MG63 (cell line): ENCODE results near the gene NPBWR2. TPM values are rescaled to one million over a fixed set of nuclear protein-coding genes. Genes with fewer than 3 reads are reported as not detected.

ENCODE experiments used
- DNase-seq: peaks from one replicate; pipeline ENCODE4 v3.0.0-alpha.2; 2020
- H3K27me3 ChIP-seq: fragments of 250-450 bp; sonication (Bioruptor Pico); 2 replicates; pipeline ENCODE4 v1.5.1; 2020; ENCODE audit warnings: mild to moderate bottlenecking, moderate library complexity
- H3K36me3 ChIP-seq: fragments of 250-450 bp; sonication (Bioruptor Pico); 2 replicates; pipeline ENCODE4 v1.5.1; 2020; ENCODE audit warnings: mild to moderate bottlenecking, moderate library complexity
- H3K4me3 ChIP-seq: fragments of 250-450 bp; sonication (Bioruptor Pico); 2 replicates; pipeline ENCODE4 v1.5.1; 2020; ENCODE audit warnings: mild to moderate bottlenecking, moderate library complexity
- H3K9me3 ChIP-seq: fragments of 250-450 bp; sonication (Bioruptor Pico); 2 replicates; pipeline ENCODE4 v1.5.1; 2020; ENCODE audit warnings: mild to moderate bottlenecking, moderate library complexity
- total RNA-seq: library from RNA; depleted of rRNA; stranded (reverse); fragments of >200 nt; shearing (Covaris generic); gene quantifications from 2 replicates; pipeline ENCODE4 v1.2.3, GENCODE V29; 2014; ENCODE audit warnings: low replicate concordance

NPBWR2 gene
- total RNA-seq, 1 experiment from 2014 or later: not detected

DNA sequence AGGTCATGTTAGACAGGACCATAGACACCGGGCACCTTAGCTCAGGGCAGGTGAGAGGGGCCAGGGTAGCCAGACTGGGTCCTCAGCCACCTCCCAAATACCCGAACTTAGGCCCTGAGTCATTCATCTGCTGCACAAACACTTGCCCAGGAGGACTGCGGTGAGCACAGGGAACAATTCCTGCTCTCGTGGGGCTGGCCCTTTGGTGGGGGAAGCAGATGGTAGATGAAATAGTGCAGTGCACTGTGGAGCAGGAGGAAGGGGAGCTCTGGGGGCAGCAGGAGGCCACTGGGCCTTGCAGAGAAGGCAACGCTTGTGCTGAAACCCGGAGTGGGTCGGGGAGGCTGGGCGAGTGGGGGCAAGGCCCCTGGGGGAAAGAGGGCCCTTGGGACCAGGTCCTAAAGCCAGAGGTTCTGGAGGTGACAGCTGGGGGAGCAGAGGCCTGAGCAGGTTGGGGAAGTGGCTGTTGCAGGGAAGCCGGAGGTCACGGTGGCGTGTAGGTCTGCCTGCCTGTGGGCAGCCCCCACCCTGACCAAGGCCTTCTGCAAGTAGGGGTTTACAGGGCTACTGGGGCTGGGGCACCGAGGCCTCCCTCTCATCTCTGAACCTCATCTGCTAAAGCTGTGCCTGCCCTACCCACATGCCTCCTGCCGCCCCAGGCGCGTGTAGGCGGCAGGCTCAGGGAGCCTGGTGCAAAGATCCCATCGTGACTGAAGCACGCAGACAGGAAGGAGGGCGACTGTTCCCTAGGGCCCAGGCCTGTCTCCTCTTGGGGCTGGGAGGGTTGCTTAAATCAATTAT lies 4.7 kb upstream of the NPBWR2 start:
- no peaks in the 10 kb centered on the region for H3K36me3 ChIP-seq
- no peak for DNase-seq
- H3K4me3 ChIP-seq: no peak overlapping the region
- H3K27me3 ChIP-seq: no peaks in the 10 kb centered on the region
- no peaks in the 10 kb centered on the region for H3K9me3 ChIP-seq

DNA sequence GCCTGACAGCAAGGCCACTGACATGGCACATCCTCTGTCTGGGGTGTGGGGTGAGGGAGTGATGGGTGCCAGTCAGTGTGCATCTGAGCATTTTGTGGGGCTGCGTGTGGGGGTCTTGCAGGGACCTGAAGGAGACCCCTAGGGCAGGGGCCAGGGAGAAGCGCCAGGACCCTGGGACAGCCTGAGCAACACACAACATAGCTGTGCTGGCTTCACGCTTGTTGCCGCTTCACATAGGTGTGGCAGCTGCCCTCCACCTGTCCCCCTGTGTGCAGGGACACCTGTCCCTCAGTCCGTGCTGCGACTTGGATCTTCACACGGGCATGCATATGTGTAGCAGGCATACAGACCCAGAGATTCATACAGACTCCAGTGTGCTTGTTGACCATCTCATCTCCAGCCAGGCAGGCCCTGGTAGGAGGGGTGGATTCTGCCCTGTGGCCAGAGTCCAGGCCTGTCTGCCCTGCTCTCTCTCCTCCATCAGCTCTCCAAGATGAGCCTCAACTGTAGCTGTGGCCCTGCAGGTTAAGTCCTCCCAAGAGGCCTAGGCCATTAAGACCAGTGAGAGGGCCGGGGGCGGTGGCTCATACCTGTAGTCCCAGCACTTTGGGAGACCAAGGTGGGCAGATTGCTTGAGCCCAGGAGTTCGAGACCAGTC lies 3.2 kb upstream of the NPBWR2 start:
- H3K27me3 ChIP-seq: no peaks in the 10 kb centered on the region
- H3K9me3 ChIP-seq: no peaks in the 10 kb centered on the region
- H3K36me3 ChIP-seq: no peaks in the 10 kb centered on the region
- no peak for DNase-seq
- no peak overlapping the region for H3K4me3 ChIP-seq

DNA sequence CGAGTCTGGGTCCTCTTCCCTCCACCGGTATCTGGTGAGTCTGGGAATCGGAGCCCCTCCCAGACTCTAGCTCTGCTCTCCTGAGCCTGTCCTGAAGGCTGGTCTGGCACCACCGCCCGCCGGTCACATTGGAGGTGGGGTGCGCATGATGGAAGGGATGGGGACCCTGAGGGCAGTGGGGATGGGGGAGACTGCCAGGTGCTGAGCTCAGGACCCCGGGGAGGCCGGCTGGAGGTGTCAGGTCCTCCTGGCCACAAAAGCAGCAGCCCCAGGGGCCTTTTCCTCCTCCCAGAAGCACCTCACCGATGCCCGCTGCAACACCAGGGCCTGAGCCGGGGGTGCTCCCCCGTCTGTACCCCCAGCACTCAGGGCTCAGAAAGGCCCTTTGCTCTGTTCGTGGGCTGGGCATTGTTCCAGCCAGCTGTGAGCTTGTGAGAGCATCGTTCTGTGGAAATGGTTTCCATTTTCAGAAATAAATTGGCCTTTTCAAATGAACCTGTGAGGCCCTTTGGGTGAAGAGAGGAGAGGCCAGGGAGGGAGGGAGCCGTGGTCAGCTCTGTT lies 2.5 kb upstream of the NPBWR2 start:
- Histone ChIP-seq H3K9me3 (no peaks in the 10 kb centered on the region), H3K36me3 (no peaks in the 10 kb centered on the region), H3K4me3 (no peak overlapping the region), H3K27me3 (no peaks in the 10 kb centered on the region)
- no peak for DNase-seq

DNA sequence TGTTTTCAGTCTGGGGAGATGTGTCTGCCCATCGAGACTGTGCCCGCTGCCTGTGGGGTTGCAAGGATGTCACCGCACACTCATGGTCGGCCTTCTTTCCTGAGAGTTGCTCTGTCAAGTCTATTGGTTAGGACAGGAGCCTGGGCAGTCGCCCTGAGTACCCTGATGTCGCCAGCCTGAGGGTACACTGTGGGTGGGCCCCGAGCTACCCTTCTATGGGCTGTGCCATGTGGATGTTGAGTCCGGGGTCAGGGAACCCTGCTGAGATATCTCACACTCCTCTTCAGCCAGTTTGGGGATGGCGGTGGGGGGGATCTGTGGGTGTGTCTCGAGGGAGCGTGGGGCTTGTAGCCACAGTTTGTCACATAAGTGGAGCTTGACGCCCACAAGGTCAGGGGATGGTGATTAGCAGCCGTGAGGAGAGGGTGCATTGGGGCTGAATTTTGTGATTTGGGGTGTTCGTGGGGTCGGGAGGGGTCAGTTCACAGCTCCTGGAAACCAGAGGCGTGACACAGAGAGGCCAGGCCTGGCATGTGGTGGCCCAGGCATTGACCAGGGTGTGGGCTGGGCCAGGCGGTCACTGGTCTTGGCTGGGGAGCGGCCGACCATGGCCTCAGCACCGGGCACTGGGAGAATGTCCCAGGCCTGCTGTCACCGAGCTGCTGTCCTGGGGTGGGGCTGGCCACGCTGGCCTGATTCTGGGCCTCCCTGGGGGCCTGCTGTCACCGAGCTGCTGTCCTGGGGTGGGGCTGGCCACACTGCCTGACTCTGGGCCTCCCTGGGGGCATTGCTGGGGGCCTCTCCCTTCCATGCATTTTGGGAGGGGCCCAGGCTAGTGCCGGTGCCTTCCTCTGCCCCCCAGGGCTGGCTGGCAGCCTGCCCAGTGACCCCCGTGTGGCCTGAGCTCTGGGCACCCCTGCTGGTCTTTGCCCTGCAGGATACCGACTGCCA lies 1.6 kb upstream of the NPBWR2 start:
- Histone ChIP-seq H3K4me3 (no peak overlapping the region), H3K36me3 (no peaks in the 10 kb centered on the region), H3K27me3 (no peaks in the 10 kb centered on the region), H3K9me3 (no peaks in the 10 kb centered on the region)
- no peak for DNase-seq

DNA sequence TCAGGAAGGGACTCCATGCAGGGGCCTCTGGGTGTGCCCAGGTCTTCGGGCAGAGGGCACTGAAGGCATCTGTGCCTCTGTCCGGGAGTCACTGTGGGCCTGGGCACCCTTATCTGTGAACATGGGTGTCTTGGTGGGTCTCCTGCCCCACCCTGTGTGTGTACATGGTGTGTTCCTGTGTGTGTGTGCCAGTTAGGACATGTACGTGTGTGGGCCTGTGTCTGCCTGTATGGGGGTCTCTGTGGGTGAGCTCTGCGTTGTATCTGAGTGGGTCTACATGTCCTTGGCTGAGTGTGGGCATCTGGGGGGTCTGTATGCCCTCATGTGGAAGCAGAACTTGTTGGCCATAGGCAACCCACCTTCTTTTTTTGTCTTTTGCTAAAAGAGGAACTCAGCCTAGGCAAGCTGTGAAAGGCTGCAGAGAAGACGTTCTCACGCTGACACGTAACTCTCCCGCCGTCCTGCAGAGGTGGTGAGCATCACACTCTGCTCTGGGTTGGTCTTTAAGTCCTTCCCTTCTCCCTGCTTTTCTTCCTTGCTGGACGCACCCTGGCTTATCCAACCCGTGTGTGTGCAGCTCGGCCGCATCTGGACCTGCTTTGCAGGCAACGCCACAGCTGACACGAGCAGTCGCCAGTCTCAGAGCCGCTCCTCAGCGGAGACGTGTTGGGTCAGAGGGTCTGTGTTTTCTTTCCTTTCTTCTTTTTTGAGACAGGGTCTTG lies 532 bp upstream of the NPBWR2 start:
- H3K27me3 ChIP-seq: no peaks in the 10 kb centered on the region
- no peaks in the 10 kb centered on the region for H3K36me3 ChIP-seq
- DNase-seq: no peak
- H3K4me3 ChIP-seq: no peak overlapping the region
- no peaks in the 10 kb centered on the region for H3K9me3 ChIP-seq

DNA sequence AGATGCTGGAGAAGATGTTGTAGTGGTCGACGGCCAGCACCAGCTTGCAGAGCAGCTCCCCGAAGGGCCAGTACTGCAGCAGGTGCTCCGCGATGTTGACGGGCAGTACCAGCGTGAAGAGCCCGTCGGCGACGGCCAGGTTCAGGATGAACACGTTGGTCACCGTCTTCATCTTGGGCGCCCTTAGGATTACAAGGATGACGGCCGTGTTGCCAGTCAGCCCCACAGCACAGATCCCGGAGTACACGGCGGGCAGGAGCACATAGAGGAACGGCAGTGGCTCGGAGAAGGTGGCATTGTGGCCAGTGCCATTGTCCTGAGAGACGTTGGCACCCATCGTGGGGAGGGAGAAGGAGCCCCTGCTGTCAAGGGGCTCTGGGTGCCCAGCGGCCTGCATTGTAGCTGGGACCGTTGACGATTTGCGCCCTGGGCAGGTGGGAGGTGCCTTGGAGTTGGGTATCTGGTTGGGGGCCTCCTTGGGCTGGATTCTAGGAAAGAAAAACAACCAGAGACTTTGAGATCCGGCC lies 867 bp downstream of the NPBWR2 start:
- no peak for DNase-seq
- Histone ChIP-seq H3K36me3 (no peaks in the 10 kb centered on the region), H3K27me3 (peaks cover 8% of the 10 kb centered on the region), H3K9me3 (no peaks in the 10 kb centered on the region), H3K4me3 (no peak overlapping the region)

DNA sequence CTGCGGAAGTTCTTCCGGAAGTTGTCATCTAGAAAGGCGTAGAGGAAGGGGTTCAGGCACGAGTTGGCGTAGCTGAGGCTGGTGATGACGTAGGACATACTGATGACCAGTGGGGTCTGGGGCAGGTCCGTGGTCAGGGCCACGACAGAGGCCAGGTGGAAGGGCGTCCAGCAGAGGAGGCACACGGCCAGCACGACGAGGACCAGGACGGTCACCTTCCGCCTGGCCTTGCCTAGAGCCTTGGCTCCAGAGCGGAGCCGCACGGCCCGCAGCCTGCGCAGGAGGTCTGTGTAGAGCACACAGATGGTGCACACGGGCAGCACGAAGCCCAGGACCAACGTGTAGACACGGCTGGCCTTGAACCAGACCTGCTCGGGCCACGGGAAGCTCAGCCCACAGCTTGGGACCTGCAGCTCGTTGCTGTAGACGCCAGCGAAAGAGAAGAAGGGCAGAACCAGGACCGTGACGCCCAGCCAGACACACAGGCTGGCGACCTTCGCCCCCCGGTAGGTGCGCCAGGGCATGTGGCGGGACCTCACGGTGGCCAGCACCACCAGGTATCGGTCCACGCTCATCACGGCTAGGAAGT lies 1.4 kb downstream of the NPBWR2 start:
- H3K4me3 ChIP-seq: no peak overlapping the region
- no peaks in the 10 kb centered on the region for H3K36me3 ChIP-seq
- no peaks in the 10 kb centered on the region for H3K9me3 ChIP-seq
- peaks cover 13% of the 10 kb centered on the region for H3K27me3 ChIP-seq
- no peak for DNase-seq

DNA sequence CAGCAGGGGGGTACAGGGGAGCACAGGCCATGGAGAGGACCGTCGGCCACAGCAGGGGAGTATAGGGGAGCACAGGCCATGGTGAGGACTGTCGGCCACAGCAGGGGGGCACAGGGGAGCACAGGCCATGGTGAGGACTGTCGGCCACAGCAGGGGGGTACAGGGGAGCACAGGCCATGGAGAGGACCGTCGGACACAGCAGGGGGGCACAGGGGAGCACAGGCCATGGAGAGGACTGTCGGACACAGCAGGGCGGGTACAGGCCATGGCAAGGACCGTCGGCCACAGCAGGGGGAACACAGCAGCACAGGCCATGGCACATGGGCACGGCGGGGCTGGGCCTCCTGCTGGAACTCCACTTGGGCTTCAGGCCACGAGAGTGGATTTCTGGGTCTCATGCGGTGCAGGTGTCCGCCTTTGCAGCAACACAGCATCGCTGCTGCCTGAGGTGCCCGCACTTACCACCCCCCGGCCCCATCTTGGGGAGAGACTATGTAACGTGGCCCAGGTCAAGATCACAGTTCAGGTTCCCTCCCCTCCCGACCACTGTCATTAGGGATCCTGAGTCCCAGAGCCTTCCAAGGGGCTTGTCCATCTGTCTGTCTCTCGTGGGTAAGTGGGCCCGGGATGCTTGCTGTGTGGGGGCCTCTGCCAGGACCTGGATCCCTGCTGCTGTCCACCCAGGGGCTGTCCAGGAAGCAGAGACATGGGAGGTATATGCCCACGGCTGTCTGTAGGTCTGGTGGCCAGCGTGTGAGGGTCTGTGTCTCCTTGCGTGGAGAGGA lies 2.5 kb downstream of the NPBWR2 start:
- H3K9me3 ChIP-seq: no peaks in the 10 kb centered on the region
- H3K27me3 ChIP-seq: peaks cover 16% of the 10 kb centered on the region
- H3K4me3 ChIP-seq: no peak overlapping the region
- DNase-seq: no peak
- no peaks in the 10 kb centered on the region for H3K36me3 ChIP-seq

DNA sequence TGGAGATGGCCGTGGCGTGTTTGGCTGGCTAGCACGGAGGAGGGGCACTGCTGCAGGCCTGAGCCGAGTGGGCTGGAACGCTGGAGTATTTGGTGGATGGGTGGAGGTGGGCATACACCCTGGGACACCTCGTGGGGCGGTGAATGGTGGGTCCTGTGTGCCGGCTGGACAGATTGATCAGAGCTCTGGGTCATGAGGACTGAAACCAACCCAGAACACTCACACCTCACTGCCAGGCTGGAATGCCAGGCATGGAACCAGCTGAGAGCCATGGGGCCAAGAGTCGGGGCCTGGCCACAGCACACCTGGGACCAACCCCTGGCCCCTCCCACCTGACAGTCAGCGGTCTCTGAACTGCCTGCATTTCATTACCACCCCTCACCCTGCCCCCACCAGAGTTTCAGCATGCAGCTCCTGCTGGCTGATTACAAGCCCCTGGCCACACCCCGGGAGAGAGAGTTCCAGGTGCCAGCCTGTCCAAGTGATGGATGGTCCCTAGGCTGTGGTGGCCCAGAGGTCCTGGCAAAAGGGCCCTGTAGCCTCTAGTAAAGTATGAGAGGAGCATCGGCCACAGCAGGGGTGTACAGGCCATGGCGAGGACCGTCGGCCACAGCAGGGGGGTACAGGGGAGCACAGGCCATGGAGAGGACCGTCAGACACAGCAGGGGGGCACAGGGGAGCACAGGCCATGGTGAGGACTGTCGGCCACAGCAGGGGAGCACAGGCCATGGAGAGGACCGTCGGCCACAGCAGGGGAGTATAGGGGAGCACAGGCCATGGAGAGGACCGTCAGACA lies 3.3 kb downstream of the NPBWR2 start:
- no peaks in the 10 kb centered on the region for H3K9me3 ChIP-seq
- H3K27me3 ChIP-seq: peaks cover 16% of the 10 kb centered on the region
- DNase-seq: no peak
- no peak overlapping the region for H3K4me3 ChIP-seq
- H3K36me3 ChIP-seq: no peaks in the 10 kb centered on the region

DNA sequence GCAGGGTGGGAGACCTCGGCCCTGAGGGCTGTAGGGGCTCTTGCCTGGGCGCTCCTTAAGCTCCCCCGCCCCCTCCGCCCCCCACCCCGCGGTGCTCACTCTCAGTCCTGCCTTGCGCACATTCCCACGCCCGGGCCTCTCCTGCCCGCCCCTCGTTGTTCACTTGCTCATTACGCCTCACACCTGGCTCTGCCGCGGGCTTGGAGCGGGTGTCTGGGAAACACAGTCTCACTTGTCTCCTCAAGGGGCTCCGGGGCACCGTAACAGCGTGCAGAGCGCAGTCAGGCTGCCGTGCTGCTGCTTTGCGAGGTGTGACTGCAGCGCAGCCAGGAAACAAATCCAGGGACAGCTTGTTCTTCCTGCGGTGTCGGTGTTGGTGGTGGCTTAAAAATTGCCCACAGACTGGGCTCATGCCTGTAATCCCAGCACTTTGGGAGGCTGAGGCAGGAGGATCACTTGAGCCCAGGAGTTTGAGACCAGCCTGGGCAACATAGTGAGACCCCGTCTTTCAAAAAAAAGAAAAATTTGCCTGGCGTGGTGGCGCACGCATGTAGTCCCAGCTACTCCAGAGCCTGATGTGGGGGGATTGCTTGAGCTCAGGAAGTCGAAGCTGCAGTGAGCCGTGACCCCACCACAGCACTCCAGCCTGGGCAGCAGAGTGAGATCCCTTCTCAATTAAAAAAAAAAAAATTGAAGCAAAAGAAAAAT lies 4.6 kb downstream of the NPBWR2 start:
- no peak for DNase-seq
- no peaks in the 10 kb centered on the region for H3K9me3 ChIP-seq
- H3K27me3 ChIP-seq: peaks cover 16% of the 10 kb centered on the region
- no peaks in the 10 kb centered on the region for H3K36me3 ChIP-seq
- H3K4me3 ChIP-seq: no peak overlapping the region; the same call in 1 of the 2 replicates

DNA sequence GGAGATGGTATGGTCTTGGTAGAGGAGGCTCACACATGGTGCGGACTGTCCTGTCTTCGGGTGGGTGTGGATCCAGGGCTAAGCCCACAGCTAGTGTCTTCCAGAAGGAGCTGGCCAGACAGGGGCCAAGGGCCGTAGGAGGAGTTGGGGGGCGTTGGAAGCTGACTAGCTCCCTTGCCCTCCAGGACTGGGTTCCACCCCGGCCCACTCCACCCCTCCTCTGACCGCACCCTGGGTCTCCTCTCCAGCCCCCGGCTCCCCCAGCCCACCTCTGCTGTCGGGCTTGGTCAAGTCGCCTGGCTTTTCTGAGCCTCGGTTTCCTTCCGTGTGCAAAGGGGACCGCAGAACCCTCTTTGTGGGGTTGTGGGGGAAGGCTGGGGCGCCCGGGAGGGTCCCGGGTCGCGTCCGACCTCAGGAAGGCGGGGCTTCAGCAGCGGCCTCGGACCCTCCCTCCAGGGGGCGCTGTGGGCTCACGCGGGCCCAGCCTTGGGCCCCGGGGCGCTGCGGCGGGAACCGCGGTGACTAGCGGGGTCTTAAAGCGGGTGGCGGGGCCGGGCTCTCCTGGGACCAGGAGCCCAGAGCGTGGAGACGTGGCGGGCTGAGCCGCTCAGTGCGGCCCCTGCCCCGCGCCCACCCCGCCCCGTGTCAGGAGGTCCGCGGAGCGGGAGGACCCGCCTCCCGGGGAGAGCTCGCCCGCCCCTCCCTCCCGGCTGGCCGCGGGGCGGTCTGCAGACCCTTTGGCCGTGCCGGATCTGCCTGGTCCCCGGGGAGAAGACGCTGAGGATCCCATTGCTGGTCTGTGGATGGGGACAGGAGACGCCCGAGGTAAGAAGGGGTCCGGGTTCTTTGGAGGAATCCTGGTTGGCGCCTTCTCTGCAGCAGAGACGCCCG lies 5.4 kb downstream of the NPBWR2 start:
- Histone ChIP-seq H3K36me3 (no peaks in the 10 kb centered on the region), H3K27me3 (peaks cover 16% of the 10 kb centered on the region), H3K4me3 (peak overlapping the region; percentile 28), H3K9me3 (no peaks in the 10 kb centered on the region)
- DNase-seq: peak; percentile 37

DNA sequence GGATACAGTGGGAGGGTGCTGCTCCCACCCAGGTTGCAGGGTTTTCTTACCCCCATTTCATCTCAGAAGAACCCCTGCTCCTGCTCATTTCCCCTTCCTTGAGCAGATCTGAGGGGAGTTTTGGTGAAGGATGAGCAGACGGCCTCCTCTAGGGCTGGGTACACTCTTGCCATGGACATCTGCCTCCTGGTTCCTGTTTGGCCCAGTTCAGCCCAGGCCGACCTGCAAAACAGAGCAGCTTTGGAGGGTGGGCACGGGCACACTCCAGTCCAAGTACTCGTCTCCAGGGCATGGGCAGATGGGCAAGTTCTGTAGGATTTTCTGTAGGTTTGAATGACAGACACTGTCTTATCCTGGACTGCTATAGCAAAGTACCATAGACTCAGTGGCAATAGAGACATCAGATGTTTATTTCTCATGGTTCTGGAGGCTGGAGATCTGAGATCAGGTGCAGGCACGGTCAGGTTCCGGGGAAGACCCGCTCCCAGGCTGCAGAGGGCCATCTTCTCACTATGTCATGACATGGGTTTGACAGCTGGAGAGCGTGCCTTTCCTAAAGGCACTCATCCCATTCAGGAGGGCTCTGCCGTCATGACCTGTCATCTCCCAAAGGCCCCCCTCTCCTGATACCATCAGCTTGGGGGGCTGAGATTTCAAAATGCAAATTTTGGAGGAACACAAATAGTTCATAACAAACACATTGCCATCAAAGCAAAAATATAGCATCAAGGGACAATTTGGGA lies 6.2 kb downstream of the NPBWR2 start:
- Histone ChIP-seq H3K4me3 (no peak overlapping the region), H3K36me3 (no peaks in the 10 kb centered on the region), H3K9me3 (no peaks in the 10 kb centered on the region), H3K27me3 (peaks cover 16% of the 10 kb centered on the region)
- no peak for DNase-seq

DNA sequence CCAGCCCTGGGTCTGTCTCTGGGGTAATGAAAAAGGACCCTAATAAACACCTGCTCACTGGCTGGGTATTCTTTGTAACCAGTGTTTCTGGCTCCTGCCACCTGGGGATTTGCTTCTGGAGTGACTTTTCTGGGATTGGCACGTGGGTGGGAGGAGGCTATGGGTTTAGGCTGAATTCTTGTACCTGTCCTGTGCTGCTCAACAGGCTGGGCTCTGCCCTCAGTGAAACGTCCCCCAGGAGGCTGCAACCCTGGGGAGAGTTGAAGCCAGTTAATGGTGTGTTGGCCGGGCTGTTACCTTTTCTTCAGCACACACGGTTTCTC lies 6.8 kb downstream of the NPBWR2 start:
- Histone ChIP-seq H3K27me3 (peaks cover 16% of the 10 kb centered on the region), H3K4me3 (no peak overlapping the region), H3K36me3 (no peaks in the 10 kb centered on the region), H3K9me3 (no peaks in the 10 kb centered on the region)
- DNase-seq: no peak
